ENCODE data around the gene ADH6.

DNA sequence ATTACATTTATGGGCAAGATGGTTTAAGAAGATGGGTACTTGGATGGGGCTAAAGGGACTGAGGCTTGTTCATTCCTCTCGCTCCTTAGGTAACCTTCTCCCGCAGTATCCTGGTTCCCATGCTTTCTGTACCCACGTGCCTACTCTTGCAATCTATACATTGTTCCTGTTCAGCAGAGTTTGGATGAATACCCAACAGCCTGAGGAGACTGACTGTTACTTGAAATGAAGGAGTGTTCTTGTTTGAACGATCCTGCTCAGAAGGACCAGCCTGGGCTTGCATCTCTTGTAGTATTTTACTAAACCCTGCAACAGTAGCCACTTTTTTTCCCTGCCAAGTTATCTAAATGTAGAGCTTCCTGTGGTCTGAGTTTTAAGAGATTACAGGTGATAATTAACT is 33.7 kb upstream of the ADH6 start:
- TF ChIP-seq CTCF (IDR thresholded peaks at IDR 0.05) (no peak), POLR2AphosphoS5 (IDR thresholded peaks at IDR 0.05; ENCODE audit: insufficient read depth in 1 of 2, low read depth in 1 of 2) (peak in 1 of 2 donors; percentile 9)

All from vagina (tissue), 2 donors.